ENCODE data around the gene LTBP2. TPM values are rescaled to one million over a fixed set of nuclear protein-coding genes. Genes with fewer than 3 reads are reported as not detected.

Gene LTBP2
- total RNA-seq, 1 experiment from 2014 or later, result 1.5 TPM

DNA sequence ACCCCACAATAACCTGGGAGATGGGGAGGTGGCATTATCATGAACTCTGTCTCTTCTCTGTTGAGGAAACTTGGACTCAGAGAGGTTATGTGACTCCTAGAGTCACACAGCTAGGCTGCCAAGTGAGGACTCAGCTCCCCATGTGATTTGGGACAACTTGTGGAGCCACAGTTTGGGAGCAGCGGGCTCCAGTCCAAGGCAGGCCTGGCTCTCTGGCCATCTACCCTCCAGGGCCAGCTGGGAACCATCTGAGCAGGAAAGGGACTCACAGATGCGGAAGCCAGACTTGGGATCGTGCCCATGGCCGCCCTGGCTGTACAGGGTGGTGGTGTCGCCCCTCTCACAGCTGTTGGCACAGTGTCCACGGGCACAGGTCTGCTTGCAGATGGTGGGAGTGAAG is 59.4 kb downstream of the LTBP2 start:
- RAD21 ChIA-PET (ENCODE audit: low non-redundant PET in 1 of 2, low total read pairs in 2 of 2, uncharacterized antibody in 2 of 2, unreplicated experiment in 2 of 2), result interaction anchor here in 1 of 2 experiments (0.6 kb wide), 1 partner anchor 276 kb away, joined by 6 read pairs; no protein-coding TSS in a partner anchor
- Histone ChIP-seq H3K79me2 (ENCODE audit: insufficient read depth, low read length) (no peaks in the 10 kb centered on the region), H3K4me1 (ENCODE audit: control insufficient read depth in 1 of 2, insufficient read depth in 2 of 2, low read length in 2 of 2) (no peaks in the 10 kb centered on the region), H3K4me3 (replicated peaks in 1 of 2; ENCODE audit: low read depth in 1 of 2, low read length in 2 of 2) (no peak overlapping the region), H3K27ac (ENCODE audit: low read depth, low read length) (no peak overlapping the region), H3K9ac (ENCODE audit: low read length) (no peak overlapping the region), H2AFZ (ENCODE audit: low read depth, low read length, poor library complexity, severe bottlenecking) (no peak overlapping the region), H4K20me1 (ENCODE audit: insufficient read depth) (no peaks in the 10 kb centered on the region), H3K27me3 (ENCODE audit: insufficient read depth, low read length) (no peaks in the 10 kb centered on the region), H3K36me3 (ENCODE audit: control insufficient read depth in 1 of 2, insufficient read depth in 2 of 2, low read length in 2 of 2) (no peaks in the 10 kb centered on the region), H3K4me2 (ENCODE audit: low read length) (no peak overlapping the region), H3K9me2 (ENCODE audit: insufficient read depth) (no peaks in the 10 kb centered on the region), H3K9me3 (ENCODE audit: control insufficient read depth in 1 of 2, insufficient read depth in 1 of 2, low read depth in 1 of 2, low read length in 2 of 2) (no peaks in the 10 kb centered on the region)
- POLR2A ChIA-PET, result no interaction called here
- DNase-seq (ENCODE audit: low read depth, low spot score), result no peak
- intact Hi-C loops (cut with micrococcal nuclease), result no loop called here
- CTCF ChIA-PET, result no interaction called here
- TF ChIP-seq SIN3A (IDR thresholded peaks at IDR 0.05; ENCODE audit: low read depth) (no peak), EZH2phosphoT487 (IDR thresholded peaks at IDR 0.05; ENCODE audit: borderline replicate concordance) (no peak), ZFX (IDR thresholded peaks at IDR 0.05) (no peak), CBX3 (IDR thresholded peaks at IDR 0.05; ENCODE audit: low read depth) (no peak), YY1 (IDR thresholded peaks at IDR 0.05; ENCODE audit: extremely low read depth, insufficient replicate concordance, low read depth, low read length) (no peak), JUND (IDR thresholded peaks at IDR 0.05) (no peak), ELF1 (IDR thresholded peaks at IDR 0.05; ENCODE audit: borderline replicate concordance, low read depth) (no peak), EZH2 (IDR thresholded peaks at IDR 0.05) (no peak), FOSL1 (IDR thresholded peaks at IDR 0.05; ENCODE audit: low read depth) (no peak), SP1 (IDR thresholded peaks at IDR 0.05; ENCODE audit: low read depth) (no peak)
- TF ChIP-seq, protein P1, sequence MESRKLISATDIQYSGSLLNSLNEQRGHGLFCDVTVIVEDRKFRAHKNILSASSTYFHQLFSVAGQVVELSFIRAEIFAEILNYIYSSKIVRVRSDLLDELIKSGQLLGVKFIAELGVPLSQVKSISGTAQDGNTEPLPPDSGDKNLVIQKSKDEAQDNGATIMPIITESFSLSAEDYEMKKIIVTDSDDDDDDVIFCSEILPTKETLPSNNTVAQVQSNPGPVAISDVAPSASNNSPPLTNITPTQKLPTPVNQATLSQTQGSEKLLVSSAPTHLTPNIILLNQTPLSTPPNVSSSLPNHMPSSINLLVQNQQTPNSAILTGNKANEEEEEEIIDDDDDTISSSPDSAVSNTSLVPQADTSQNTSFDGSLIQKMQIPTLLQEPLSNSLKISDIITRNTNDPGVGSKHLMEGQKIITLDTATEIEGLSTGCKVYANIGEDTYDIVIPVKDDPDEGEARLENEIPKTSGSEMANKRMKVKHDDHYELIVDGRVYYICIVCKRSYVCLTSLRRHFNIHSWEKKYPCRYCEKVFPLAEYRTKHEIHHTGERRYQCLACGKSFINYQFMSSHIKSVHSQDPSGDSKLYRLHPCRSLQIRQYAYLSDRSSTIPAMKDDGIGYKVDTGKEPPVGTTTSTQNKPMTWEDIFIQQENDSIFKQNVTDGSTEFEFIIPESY (IDR thresholded peaks at IDR 0.05; ENCODE audit: extremely low read depth, insufficient replicate concordance, low read length), result no peak
- TF ChIP-seq, protein P2, sequence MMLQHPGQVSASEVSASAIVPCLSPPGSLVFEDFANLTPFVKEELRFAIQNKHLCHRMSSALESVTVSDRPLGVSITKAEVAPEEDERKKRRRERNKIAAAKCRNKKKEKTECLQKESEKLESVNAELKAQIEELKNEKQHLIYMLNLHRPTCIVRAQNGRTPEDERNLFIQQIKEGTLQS (IDR thresholded peaks at IDR 0.05), result no peak
- TF ChIP-seq, protein P3, sequence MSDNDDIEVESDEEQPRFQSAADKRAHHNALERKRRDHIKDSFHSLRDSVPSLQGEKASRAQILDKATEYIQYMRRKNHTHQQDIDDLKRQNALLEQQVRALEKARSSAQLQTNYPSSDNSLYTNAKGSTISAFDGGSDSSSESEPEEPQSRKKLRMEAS (IDR thresholded peaks at IDR 0.05), result no peak
- TF ChIP-seq, protein P4, sequence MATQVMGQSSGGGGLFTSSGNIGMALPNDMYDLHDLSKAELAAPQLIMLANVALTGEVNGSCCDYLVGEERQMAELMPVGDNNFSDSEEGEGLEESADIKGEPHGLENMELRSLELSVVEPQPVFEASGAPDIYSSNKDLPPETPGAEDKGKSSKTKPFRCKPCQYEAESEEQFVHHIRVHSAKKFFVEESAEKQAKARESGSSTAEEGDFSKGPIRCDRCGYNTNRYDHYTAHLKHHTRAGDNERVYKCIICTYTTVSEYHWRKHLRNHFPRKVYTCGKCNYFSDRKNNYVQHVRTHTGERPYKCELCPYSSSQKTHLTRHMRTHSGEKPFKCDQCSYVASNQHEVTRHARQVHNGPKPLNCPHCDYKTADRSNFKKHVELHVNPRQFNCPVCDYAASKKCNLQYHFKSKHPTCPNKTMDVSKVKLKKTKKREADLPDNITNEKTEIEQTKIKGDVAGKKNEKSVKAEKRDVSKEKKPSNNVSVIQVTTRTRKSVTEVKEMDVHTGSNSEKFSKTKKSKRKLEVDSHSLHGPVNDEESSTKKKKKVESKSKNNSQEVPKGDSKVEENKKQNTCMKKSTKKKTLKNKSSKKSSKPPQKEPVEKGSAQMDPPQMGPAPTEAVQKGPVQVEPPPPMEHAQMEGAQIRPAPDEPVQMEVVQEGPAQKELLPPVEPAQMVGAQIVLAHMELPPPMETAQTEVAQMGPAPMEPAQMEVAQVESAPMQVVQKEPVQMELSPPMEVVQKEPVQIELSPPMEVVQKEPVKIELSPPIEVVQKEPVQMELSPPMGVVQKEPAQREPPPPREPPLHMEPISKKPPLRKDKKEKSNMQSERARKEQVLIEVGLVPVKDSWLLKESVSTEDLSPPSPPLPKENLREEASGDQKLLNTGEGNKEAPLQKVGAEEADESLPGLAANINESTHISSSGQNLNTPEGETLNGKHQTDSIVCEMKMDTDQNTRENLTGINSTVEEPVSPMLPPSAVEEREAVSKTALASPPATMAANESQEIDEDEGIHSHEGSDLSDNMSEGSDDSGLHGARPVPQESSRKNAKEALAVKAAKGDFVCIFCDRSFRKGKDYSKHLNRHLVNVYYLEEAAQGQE (IDR thresholded peaks at IDR 0.05; ENCODE audit: low read depth), result no peak
- no TSS peak for BruUV-seq (replicated peaks)
- no peak for ATAC-seq
